Hematopoietic multipotent progenitor cell treated with erythropoietin and hydrocortisone succinate and interleukin-3 and kit ligand, for 15 days (in vitro differentiated cells): Measurements from ENCODE around the gene GARRE1.
"Not testable (repeated sequence)": the region's sequence is repeated elsewhere in the genome, so short reads cannot be mapped to it uniquely, and the experiment has no call there.

Source experiments
- DNase-seq: peaks from one replicate; pipeline ENCODE4 v3.0.0-alpha.2; 2015; ENCODE audit warnings: low spot score

GARRE1 gene

DNA sequence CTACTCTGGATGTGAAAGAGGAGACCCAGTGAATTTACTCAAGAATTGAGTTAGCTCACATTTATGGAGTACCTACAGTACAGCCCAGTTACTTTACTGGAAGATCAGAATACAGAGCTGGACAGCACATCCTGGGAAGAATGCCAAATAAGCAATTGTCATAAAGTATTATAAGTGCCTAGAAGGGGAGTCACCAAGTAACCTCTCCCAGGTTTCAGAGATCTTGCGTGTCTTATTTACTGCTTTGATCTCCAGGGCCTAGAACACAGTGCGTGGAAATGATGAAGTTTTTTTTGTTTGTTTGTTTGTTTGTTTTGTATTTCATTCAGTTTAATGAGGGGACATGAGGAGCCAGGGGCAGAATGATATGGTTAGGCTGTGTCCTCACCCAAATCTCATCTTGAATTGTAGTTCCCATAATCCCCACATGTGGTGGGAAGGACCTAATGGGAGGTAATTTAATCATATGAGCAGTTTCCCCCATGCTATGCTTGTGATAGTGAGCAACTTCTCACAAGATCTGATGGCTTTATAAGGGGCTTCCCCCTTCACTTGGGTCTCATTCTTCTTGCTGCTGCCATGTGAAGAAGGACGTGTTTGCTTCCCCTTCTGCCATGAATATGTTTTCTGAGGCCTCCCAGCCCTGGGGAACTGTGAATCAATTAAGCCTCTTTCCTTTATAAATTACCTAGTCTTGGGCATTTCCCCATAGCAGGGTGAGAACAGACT is 5.2 kb downstream of the GARRE1 start:
- no peak for DNase-seq

DNA sequence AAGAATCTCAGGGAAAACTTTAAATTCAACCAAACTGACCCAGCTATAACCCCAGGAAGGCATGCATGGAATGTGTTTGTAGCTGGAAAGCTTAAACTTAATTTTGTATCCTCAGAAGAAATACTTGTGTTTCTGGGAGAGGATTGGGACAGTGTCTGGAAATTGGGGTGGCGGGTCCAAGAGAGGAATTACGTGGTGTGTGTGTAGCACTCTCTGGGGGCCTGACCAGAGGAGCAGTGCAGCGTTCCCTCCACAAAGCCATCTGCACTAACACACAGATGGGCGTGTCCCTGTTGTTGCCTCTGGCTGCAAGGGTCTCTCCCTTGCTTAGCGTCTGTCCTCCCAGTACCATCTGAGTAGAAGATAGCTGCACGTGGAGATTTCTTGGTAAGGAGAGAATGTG is 6.4 kb downstream of the GARRE1 start:
- DNase-seq = no peak

DNA sequence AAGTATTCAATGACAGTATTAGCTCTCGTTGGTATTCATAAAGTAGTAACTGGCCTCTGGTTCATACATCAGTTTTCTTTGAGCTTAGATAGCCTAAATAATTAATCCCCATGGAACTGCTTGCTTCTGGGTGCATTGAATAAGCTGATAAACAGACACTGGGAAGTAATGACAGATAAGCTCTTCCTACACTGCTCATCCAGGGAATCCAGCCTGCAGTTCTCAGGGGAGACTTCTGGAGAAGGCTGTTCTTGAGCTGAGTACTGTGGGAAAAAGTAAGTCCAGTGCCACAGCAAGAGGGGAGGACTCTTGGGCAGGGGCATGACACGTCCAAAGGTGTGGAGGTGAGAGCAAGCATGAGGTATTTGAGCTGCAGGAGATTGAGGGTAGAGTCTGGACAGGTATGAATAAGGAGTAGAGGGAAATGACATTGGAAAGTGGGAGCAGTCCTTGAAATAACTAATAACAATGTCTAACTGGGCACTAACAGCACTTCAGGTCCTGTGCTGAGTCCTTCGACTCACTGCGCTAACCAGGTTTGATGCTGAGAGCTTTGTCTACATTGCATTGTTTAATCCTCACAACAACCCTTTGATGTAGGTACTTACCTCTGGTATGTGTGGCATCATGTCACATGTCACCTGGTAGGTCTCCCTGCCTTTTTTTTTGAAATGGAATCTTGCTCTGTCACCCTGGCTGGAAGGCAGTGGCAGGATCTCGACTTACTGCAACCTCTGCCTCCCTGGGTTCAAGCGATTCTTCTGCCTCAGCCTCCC is 7.2 kb downstream of the GARRE1 start:
- no peak for DNase-seq

DNA sequence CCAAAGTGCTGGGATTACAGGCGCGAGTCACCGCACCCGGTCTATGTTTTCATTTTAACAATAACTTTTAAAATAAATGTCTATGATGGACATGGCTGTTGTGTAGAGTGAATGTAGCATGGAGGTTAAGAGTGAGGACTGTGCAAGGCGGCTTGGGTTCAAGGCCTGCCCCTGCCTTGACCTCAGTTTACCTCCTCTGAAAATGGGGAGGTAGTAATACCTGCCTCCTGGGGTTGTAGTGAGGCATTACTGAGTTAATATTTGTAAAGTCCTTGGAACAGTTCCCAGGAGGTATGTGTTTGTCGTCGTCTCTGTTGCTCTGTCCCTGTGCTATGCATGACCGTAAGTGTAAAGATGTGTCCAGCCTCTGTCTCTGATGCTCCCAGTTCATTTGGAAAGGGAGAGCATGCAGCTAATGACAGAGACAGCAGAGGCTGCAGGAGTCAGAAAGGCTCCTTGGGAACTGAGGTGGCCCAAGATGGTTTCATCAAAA is 9.4 kb downstream of the GARRE1 start:
- no peak for DNase-seq

DNA sequence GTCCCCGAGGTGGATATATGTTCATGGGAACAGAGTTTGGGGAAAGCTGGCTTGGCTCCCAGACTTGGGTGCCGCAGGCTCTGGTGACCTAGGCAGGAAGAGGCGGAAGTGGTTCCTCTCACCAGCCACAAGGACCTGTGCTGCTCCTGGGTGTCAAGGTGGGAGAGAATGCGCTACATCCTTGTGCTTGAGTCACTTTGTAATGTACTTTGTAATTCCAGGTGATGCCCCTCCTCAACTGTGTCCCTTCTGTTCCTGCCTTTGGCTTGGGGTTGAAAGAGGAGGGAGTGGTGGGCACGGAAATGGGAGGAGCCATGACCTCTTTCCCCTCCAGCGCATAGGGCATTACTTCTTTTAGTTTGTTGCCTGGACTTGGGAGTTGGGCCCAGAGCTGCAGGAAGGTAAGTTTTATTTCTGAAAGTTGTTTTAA is 10.9 kb downstream of the GARRE1 start:
- no peak for DNase-seq

DNA sequence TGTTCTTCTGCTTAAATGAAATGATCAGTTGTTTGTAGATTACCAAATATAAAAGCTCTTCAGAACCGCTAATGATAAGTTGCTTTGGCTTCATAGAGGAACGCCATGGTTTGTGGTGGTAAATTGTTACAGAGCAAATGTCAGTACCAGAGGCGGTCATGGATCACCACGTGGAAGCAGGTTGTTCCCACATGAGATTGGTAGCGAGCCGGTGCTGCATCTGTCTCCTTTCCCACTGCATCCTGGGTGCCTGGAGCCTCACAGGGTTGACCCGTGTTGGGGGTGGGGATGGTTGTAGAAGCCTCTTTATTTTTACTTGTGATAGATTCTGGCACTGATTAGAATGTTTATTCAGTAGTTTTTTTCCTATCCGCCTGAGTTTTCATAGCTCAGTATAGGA is 14.7 kb downstream of the GARRE1 start:
- no peak for DNase-seq

DNA sequence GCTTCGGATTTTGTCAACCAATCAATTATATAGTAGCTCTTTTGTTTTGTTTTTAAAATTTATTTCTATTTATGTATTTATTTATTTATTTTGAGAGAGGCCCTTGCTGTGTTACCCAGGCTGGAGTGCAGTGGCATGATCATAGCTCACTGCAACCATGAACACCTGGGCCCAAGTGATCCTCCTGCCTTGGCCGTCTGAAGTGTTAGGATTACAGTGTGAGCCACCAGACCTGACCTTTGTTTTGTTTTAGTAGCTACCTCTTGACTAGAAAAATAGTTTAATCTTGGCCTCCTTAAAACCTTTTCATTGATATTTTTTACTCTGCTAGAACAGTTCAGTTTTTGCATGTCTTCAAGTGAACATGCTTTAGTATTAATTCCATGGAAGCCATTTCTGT is 15.1 kb downstream of the GARRE1 start:
- no peak for DNase-seq

DNA sequence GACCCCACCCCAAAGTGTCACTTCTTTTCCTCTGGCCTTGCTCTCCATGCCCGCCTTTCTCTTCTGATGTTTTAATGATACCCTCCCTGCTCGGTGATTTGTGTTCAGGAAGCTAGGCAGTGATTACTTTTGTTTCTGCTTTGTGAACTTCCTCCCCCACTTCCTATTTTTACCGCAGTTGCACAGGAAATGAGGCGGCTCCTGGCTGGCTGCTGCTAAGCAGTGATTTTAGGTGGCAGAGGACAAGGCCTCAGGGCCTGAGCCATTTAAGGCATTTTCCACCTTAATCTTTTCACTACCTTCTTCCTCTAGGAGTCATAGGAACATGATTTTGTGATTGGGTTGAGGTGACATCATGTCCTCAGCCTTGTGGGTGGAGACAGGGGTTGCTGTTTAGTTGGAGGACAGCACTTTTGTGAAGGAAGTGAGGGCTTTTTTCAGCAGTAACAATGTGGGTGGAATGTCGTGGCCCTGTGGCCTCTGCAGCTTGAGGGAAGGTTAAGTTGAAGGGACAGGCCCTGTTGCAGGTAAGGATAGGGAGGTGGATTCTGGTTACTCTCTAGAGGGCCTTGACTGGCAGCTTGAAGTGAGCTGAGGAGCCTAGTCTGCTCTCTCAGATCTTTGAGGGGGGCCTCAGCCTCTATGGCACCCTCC is 15.7 kb downstream of the GARRE1 start:
- DNase-seq = no peak

DNA sequence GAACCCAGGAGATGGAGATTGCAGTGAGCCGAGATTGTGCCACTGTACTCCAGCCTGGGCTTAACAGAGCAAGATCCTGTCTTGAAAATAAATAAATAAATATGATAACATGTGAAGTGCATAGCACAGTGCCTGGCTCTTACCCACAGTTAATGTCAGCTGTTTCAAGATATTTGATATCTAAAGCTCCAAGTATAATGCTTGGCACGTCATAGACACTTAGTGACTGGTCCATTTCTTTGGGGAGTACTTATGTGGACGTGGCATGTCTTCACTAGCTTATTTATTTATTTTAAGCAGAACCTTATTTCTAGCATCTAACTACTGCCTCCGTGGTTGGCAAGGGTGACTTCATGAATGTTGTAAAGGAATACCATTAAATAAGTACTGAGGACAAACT is 18.8 kb downstream of the GARRE1 start:
- no peak for DNase-seq

DNA sequence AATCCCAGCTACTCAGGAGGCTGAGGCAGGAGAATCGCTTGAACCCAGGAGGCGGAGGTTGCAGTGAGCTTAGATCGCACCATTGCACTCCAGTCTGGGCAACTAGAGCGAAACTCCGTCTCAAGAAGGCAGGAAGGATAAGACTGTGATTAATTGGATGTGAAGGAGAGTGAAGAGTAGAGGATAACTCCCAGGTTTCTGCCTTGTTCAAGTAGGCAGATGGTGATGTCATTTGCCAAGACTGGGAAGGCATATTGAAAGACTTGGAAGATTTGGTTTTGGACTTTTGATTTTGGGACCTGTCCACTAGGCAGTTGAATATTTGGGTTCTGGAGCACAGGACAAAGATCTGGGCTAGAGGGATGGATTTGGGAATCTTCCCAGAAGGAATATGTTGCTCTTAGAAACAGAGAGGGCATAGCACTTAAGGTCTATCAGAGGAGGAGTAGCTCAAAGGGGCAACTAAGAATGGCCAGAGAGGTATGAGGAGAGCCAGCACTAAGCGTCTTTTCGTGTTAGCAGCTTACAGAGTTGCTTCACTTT is 20.0 kb downstream of the GARRE1 start:
- DNase-seq = no peak

DNA sequence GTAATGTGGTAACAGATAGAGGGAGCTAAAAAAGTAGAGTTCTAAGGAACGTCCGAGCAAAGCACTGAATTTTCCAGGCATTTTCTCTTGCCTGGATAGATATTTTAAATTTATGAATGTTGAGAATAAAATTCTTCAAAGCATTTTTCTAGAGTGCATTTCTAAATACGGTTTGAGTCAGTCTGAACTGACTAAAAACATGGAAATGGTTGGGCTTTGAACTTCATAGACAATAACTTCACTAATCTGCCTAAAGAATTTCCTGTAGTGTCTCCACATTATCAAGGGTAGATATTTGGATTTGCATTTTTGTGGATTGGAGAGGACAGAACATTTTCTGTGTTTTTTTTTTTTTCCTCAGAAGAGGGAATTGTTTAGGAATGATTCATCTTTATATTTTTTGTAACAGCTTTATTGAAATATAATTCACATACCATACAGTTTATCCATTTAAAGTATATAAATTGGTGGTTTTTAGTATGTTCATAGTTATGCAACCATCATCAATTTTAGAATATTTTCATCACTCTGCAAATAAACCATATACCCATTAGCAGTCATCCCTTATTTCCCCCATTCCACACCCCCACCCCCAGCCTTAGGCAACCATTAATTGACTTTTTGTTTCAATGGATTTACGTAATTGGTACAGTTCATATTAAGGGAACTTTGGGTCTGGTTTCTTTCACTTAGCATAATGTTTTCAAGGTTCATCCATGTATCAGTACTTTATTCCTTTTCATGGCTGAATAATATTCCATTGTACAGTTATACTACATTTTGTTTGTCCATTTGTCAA is 20.7 kb downstream of the GARRE1 start:
- DNase-seq = no peak

DNA sequence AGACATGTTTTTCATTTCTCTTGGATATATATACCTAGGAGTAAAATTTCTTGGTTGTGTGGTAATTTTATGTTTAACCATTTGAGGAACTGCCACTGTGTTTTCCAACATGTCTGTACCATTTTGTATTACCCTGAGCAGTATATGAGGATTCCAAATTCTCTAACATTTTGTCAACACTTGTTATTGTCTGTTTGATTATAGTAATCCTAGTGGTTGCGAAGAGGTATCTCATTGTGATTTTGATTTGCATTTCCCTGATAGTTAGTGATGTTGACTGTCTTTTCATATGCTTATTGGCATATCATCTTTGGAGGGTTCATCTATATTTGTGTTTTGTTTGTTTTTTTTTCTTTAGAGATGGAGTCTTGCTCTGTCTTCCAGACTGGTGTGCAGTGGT is 21.4 kb downstream of the GARRE1 start:
- DNase-seq = no peak

DNA sequence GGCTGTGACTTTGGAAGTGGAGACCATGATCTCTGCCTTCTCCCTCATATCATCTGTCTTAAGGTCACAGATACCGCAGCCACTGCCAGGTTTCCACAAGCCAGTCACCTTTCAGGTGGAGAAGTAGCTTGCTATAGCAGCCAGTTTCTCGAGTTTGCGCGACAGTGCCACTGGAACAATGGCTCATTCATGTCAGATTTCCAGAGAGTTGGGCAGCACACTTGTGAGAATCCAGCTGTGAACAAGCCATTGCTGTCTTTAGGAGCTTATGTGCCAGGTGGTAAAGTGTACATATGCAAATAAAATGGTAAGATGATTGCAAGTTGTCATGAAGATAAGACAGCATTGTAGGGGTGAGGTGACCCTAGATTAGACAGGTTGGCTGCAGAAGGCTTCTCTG is 22.3 kb downstream of the GARRE1 start:
- no peak for DNase-seq

DNA sequence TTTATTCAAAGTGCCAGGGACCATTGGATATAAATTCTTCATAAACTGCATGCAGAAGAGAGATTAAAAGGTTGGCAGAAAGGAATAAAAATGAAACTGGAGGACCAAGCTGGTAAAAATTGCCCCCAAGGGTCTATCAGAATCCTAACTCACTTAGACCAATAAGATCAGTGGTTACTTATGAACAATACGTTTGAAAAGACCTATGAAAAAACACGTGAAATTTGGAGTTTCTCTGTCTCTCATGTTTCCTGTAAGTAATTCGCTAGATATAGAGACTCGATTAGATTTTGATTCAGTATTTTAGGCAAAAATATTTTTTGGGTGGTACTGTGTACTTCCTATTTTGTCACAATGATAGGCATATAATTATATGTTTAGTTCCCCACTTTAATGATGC is 22.9 kb downstream of the GARRE1 start:
- DNase-seq = no peak

DNA sequence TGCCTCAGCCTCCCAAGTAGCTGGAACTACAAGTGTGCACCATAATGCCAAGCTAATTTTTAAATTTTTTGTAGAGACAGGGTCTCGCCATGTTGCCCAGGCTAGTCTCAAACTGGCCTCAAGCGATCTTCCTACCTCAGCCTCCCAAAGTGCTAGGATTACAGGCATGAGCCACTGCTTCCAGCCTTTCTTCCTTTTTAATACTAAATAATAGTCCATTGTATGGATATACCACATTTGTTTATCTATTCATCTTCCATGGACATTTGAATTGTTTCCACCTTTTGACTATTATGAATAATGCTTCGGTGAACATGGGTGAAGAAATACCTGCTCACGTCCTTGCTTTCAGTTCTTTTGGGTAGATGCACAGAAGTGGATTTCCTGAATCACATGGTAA is 24.4 kb downstream of the GARRE1 start:
- no peak for DNase-seq

DNA sequence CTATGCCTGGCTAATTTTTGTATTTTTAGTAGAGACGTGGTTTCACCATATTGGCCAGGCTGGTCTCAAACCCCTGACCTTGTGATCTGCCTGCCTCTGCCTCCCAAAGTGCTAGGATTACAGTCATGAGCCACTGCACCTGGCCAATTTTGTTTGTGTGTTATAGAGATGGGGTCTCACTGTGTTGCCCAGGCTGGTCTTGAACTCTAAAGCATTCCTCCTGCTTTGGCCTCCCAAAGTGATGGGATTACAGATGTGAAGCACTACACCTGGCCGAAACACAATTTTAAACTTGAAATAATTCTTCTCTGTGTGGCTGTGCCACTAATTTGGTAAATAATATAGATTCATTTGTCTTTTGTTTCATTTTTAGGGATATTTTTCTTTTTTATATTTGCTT is 27.1 kb downstream of the GARRE1 start:
- not testable (repeated sequence) for DNase-seq

DNA sequence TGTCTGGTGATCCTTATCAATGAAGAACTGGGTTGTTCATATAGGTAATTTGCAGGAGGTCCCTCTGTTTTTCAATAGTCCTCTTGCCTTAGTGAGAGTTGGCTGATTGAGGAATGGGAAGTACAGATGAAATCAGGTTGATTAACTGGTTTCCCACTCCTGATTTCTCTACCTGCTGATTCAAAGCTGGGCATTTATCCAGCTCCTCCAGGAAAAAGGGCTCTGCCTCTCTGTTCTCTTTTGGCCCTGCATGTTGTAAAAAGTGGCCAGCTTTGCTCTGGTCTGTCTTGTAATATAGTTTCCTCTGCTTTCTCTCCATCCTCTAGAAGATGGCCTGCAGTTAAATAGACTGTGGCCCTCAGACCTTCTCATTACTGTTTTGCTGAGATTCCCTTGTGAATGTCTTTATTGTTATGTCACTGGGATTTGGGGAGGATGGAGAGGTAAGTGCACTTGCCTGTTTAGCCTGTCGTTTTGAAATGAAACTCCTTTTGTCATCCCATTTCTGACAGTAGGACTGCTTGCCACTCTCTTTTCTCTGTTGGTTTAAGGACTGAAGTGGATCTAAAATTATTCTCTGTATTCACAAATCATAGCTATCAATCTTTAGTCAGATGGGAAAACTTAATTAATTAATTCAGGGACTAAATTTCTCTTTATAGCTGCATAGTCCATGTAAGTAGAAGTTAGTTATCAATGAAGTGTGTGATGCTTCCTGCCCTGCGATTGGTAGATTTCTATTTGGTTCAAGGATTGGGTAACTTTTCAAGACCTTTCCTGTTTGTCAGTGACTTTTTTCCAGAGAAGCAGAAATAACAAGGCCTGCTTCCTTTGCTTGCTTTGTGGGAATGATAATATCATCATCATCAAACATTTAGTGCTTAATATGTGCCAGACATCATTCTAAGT is 28.5 kb downstream of the GARRE1 start:
- DNase-seq = no peak

DNA sequence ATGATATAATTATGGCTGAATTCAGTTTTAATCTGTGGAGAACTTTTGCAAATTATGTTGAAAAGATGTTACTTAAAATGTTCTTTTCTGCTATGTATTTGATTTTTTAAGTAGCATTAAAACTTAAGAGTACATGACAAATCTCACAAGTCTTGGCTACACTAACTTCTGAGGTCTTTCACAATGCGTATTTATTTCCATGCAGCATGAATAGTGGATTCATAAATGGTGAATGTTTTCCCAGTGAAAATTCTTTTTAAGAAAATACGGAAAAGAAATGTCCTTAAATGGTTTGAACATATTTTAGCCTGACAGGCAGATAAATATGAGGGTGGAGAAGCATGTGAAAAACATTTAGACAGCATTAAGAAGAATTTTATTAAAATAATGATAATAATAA is 30.2 kb downstream of the GARRE1 start:
- DNase-seq = no peak

DNA sequence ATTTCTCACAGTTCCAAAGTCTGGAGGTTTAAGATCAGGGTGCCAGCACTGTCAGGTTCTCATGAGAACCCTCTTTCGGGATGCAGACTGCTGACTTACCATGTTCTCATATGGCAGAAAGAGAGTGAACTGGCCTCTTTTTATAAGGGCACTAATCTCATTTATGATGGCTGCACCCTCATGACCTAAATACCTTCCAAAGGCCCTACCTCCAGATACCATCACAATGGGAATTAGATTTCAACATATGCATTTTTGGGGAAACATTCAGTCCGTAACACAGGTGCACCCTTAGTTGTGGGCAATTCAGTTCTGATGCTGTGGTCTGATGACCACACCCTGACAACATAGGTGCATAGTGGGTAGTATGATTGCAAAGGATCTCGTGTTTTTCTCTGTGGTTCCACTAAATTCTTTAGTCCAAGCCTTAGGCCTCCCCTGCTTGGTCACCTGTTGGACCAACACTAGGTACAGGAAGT is 33.3 kb downstream of the GARRE1 start:
- no peak for DNase-seq

DNA sequence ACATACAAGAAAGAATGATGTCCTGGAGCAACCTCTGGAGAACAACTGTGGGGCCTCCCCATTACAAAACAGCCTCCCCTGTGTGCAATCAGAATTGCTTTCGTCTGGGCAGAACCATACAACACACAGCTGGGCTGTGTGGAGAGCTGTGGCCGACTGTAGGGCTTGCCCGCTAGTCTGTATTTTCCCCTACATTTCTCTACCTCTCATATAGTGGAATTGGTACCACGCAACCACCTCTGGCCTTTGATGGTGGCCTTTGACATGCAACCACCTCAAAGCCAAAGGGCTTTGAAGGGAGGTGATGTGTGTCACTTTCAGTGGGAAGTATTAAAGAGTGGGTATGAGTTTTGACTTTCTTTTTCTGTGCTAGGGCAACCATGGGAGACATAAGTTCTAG is 34.0 kb downstream of the GARRE1 start:
- DNase-seq = no peak

DNA sequence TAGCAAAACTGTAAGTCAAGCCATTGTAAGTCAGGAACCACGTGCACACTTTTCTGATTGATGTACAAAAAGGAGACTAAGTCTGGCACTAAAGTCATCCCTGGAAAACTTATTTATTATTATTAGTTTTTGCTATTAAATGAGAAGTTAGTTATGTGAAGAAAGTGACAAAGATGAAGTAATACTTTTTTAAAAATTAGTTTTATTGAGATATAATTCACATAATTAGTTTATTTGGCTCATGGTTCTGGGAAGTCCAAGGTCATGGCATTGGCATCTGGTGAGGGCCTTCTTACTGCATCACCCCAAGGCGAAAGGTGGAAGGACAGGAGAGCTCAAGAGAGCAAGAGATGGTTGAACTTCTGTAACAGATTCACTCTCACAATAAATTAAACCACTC is 36.9 kb downstream of the GARRE1 start:
- DNase-seq = no peak
